Kidney (tissue), 14 donors: ENCODE measurements around the gene SAMD4A. TPM values are rescaled to one million over a fixed set of nuclear protein-coding genes. Genes with fewer than 3 reads are reported as not detected.

ENCODE experiments used
- DNase-seq, 5 donors: peaks; one replicate each; pipeline ENCODE4 v3.0.0-alpha.2; 2013 to 2020
- FAIRE-seq: peaks from 2 replicates; lab custom pipeline; 2012; peaks lifted over from hg19 to GRCh38; lab: Jason Lieb, UNC
- H3K27ac ChIP-seq, 2 donors: one replicate each; pipeline ENCODE4 v1.7.0; 2013; ENCODE audit warnings: low read depth in 2 of 2, low read length in 2 of 2, inconsistent platforms in 1 of 2
- H3K27me3 ChIP-seq: one replicate; pipeline ENCODE4 v1.7.1; 2013; ENCODE audit warnings: low read length, inconsistent platforms; ENCODE audit not compliant: control insufficient read depth, insufficient read depth
- H3K36me3 ChIP-seq, 3 donors: one replicate each; pipeline versions ENCODE4 v1.7.0 to v1.7.1; 2013; ENCODE audit warnings: low read length in 3 of 3, control low read depth in 1 of 3, inconsistent platforms in 1 of 3; ENCODE audit not compliant: insufficient read depth in 3 of 3, control insufficient read depth in 2 of 3
- H3K4me1 ChIP-seq, 3 donors: one replicate each; pipeline versions ENCODE4 v1.7.0 to v1.7.1; 2013; ENCODE audit warnings: low read length in 3 of 3, inconsistent platforms in 1 of 3, low read depth in 1 of 3; ENCODE audit not compliant: control insufficient read depth in 2 of 3, insufficient read depth in 2 of 3
- H3K4me3 ChIP-seq, 3 donors: one replicate each; pipeline versions ENCODE4 v1.7.0 to v1.8.1; 2013; ENCODE audit warnings: low read length in 3 of 3, control low read depth in 1 of 3, inconsistent platforms in 1 of 3
- H3K9ac ChIP-seq, 3 donors: one replicate each; pipeline versions ENCODE4 v1.7.0 to v1.7.1; 2013; ENCODE audit warnings: low read length in 3 of 3, control low read depth in 1 of 3, inconsistent platforms in 1 of 3
- H3K9me3 ChIP-seq, 3 donors: one replicate each; pipeline versions ENCODE4 v1.7.0 to v1.7.1; 2013; ENCODE audit warnings: low read length in 3 of 3, control low read depth in 1 of 3, inconsistent platforms in 1 of 3; ENCODE audit not compliant: control insufficient read depth in 2 of 3, insufficient read depth in 1 of 3
- CTCF ChIP-seq: IDR thresholded peaks from 3 replicates; pipeline ENCODE4 v1.5.1; 2012; ENCODE audit warnings: mild to moderate bottlenecking, moderate library complexity, borderline replicate concordance; ENCODE audit not compliant: insufficient read depth; ENCODE audit errors: extremely low read depth
- intact Hi-C: fragments of 100-400 bp; cut with DNase I; formaldehyde crosslinking; loops from one replicate; pipeline ENCODE4 v1.11.1; 2022
- polyA plus RNA-seq: library from polyadenylated mRNA; stranded (reverse); fragments of 350-450 nt; fragmentation: Illumina TruSeq; extraction: RNeasy Lipid Tissue Mini Kit (QIAGEN cat#74804); gene quantifications from one replicate; pipeline ENCODE4 v1.2.3, GENCODE V29; 2014; ENCODE audit warnings: low read depth, low replicate concordance; ENCODE audit not compliant: insufficient read depth
- total RNA-seq: library from RNA; stranded (reverse); fragmentation: NEBNext Ultra II Directional; extraction: Animal tissue kit (Norgen Biotek cat#: 25700); gene quantifications from one replicate; pipeline ENCODE4 v1.2.1, GENCODE V29; 2021
- donor health status: control.
- donor health status: control.
- donor health status: control.
- donor health status: control.
- donor health status: control.
- donor health status: DM: yes; HTN: yes; CAD: no.
- donor health status: Normal renal cell carcinoma (clear cell type).

Gene SAMD4A
- total and polyA plus RNA-seq, 2 donors from 2014 or later, result 7.4 to 46.5 TPM

- peak in 2 of 5 donors; percentile 33 to 48 for DNase-seq
- no peak for FAIRE-seq
- TF ChIP-seq CTCF, result no peak
- peaks cover 0 to 15% (median 4%) of the 10 kb centered on the region in 3 donors for H3K4me1 ChIP-seq
- H3K4me3 ChIP-seq, result no peak overlapping the region
- peak overlapping the region in 1 of 2 donors; percentile 53 for H3K27ac ChIP-seq
- intact Hi-C loops, result no loop called here
- peaks cover 0 to 12% (median 0%) of the 10 kb centered on the region in 3 donors for H3K36me3 ChIP-seq
- H3K9me3 ChIP-seq, result no peaks in the 10 kb centered on the region
- no peaks in the 10 kb centered on the region for H3K27me3 ChIP-seq
- no peak overlapping the region for H3K9ac ChIP-seq
These were observed 216.1 kb downstream of the SAMD4A start for GRCh38 chr14:54782751-54783659.

GRCh38 chr14:54783660-54784015 is 216.7 kb downstream of the SAMD4A start:
- Histone ChIP-seq H3K9ac (no peak overlapping the region), H3K9me3 (no peaks in the 10 kb centered on the region), H3K27ac (peak overlapping the region in 1 of 2 donors; percentile 53), H3K4me1 (peaks cover 0 to 15% (median 4%) of the 10 kb centered on the region in 3 donors), H3K36me3 (peaks cover 0 to 12% (median 0%) of the 10 kb centered on the region in 3 donors), H3K4me3 (no peak overlapping the region), H3K27me3 (no peaks in the 10 kb centered on the region)
- no peak for TF ChIP-seq CTCF
- FAIRE-seq (no peak), DNase-seq (no peak)
- intact Hi-C loops, result no loop called here

- DNase-seq (peak in 1 of 5 donors; percentile 34), FAIRE-seq (no peak)
- Histone ChIP-seq H3K4me3 (no peak overlapping the region), H3K27ac (peak overlapping the region in 1 of 2 donors; percentile 53), H3K9ac (no peak overlapping the region), H3K9me3 (no peaks in the 10 kb centered on the region), H3K27me3 (no peaks in the 10 kb centered on the region), H3K4me1 (peaks cover 0 to 15% (median 4%) of the 10 kb centered on the region in 3 donors), H3K36me3 (peaks cover 0 to 12% (median 0%) of the 10 kb centered on the region in 3 donors)
- no peak for TF ChIP-seq CTCF
- intact Hi-C loops, result no loop called here
These were observed 217.1 kb downstream of the SAMD4A start for GRCh38 chr14:54784060-54784459.
